HFFc6 (cell line): ENCODE data around the gene CDH22. TPM values are rescaled to one million over a fixed set of nuclear protein-coding genes. Genes with fewer than 3 reads are reported as not detected.

Experiments
- DNase-seq: peaks from one replicate; pipeline ENCODE4 v3.0.0-alpha.2; 2018
- H3K27ac Mint-ChIP-seq: 2 replicates; pipeline ENCODE4 v1.8.0; 2020; ENCODE audit warnings: mild to moderate bottlenecking, mixed read lengths
- H3K27me3 Mint-ChIP-seq: 2 replicates; pipeline ENCODE4 v1.8.0; 2021; ENCODE audit warnings: mild to moderate bottlenecking, moderate library complexity, mixed read lengths; ENCODE audit not compliant: insufficient read depth
- H3K36me3 Mint-ChIP-seq: 2 replicates; pipeline ENCODE4 v1.8.0; 2021; ENCODE audit warnings: low read depth, mixed read lengths
- H3K4me1 Mint-ChIP-seq: 2 replicates; pipeline ENCODE4 v1.8.0; 2020; ENCODE audit warnings: low read depth, mixed read lengths
- H3K4me3 Mint-ChIP-seq: 2 replicates; pipeline ENCODE4 v1.8.0; 2020; ENCODE audit warnings: mild to moderate bottlenecking, moderate library complexity, mixed read lengths
- H3K9me3 Mint-ChIP-seq: 2 replicates; pipeline ENCODE4 v1.8.0; 2020; ENCODE audit warnings: mild to moderate bottlenecking, mixed read lengths
- total RNA-seq, 6 experiments: library from RNA; stranded (reverse); fragmentation: NEBNext Ultra II Directional; extraction: Animal tissue kit (Norgen Biotek cat#: 25700); gene quantifications; 2 replicates in 1 of 6; 3 replicates in 5 of 6; pipeline ENCODE4 v1.2.3, GENCODE V29; 2021
- TF ChIP-seq, protein P1 (sequence below): fragments of 200-600 bp; sonication (generic); IDR thresholded peaks from 2 replicates; pipeline ENCODE4 v1.5.0; 2021; ENCODE audit warnings: antibody characterized with exemption, mild to moderate bottlenecking

CDH22 gene
- total RNA-seq, 6 experiments from 2014 or later = not detected

DNA sequence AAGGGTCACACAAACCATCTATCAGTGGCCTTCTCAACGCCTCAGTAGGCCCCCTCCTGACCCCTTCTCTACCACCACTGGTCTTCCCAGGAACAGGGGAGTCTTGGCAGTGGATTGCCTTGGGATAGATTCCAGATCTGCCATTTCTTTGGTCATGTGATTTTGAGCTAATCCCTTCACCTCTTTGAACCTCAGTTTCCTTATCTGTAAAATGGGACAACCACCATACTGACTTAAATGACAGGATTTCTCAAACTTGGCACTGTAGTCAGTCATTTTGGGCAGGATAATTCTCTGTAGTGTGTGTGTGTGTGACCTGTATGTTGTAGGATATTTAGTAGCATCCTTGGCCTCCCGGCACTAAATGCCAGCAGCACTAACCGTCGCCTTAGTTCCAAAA lies 89.1 kb downstream of the CDH22 start:
- Mint-ChIP-seq H3K36me3 (no peaks in the 10 kb centered on the region), H3K9me3 (no peaks in the 10 kb centered on the region), H3K4me1 (peaks cover 14% of the 10 kb centered on the region)

DNA sequence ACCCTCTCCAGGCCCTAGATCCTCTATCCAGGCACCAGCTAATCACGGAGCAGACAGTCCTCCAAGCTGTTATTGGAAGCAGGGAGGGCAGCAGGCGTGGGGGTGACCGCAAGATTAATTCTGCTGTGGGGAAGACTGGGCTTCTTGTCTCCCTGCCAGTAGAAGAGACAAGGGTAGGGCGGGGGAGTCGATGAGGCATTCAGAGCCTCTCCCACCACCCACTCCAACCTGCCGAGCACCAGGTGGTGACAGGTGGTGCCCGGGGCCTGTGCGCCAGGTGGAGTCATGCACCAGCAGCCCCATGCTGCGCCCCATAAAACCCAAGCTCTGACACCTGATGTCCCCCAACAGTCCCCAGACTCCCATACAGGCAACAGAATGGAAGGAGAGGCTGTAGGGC lies 89.6 kb downstream of the CDH22 start:
- TF ChIP-seq, protein P1, sequence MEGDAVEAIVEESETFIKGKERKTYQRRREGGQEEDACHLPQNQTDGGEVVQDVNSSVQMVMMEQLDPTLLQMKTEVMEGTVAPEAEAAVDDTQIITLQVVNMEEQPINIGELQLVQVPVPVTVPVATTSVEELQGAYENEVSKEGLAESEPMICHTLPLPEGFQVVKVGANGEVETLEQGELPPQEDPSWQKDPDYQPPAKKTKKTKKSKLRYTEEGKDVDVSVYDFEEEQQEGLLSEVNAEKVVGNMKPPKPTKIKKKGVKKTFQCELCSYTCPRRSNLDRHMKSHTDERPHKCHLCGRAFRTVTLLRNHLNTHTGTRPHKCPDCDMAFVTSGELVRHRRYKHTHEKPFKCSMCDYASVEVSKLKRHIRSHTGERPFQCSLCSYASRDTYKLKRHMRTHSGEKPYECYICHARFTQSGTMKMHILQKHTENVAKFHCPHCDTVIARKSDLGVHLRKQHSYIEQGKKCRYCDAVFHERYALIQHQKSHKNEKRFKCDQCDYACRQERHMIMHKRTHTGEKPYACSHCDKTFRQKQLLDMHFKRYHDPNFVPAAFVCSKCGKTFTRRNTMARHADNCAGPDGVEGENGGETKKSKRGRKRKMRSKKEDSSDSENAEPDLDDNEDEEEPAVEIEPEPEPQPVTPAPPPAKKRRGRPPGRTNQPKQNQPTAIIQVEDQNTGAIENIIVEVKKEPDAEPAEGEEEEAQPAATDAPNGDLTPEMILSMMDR = no peak
- no peak overlapping the region for H3K4me3 Mint-ChIP-seq
- no peak for DNase-seq

More for the DNA sequence above, 89.1 kb downstream of the CDH22 start:
- H3K27me3 Mint-ChIP-seq = peaks cover 17% of the 10 kb centered on the region
- TF ChIP-seq, protein P1 = no peak
- H3K4me3 Mint-ChIP-seq = no peak overlapping the region
- H3K27ac Mint-ChIP-seq = no peak overlapping the region
- no peak for DNase-seq

DNA sequence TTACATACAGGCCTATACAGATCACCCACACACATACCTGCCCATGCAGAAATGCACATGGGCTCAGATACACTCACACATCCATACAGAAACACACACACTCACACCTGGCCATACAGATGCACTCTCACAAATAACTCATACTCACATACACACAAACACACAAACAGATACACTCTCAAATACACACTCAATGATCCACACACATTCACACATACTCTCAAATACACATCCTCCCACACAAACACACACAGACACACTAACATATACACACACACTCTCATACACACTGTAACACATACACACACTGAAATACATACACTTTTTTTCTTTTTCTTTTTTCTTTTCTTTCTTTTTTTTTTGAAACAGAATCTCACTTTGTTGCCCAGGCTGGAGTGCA lies 90.7 kb downstream of the CDH22 start:
- Mint-ChIP-seq H3K9me3 (no peaks in the 10 kb centered on the region), H3K4me1 (peaks cover 14% of the 10 kb centered on the region)

More for the DNA sequence above, 89.6 kb downstream of the CDH22 start:
- H3K36me3 Mint-ChIP-seq = no peaks in the 10 kb centered on the region
- peaks cover 17% of the 10 kb centered on the region for H3K27me3 Mint-ChIP-seq
- peaks cover 14% of the 10 kb centered on the region for H3K4me1 Mint-ChIP-seq
- no peaks in the 10 kb centered on the region for H3K9me3 Mint-ChIP-seq
- no peak overlapping the region for H3K27ac Mint-ChIP-seq

DNA sequence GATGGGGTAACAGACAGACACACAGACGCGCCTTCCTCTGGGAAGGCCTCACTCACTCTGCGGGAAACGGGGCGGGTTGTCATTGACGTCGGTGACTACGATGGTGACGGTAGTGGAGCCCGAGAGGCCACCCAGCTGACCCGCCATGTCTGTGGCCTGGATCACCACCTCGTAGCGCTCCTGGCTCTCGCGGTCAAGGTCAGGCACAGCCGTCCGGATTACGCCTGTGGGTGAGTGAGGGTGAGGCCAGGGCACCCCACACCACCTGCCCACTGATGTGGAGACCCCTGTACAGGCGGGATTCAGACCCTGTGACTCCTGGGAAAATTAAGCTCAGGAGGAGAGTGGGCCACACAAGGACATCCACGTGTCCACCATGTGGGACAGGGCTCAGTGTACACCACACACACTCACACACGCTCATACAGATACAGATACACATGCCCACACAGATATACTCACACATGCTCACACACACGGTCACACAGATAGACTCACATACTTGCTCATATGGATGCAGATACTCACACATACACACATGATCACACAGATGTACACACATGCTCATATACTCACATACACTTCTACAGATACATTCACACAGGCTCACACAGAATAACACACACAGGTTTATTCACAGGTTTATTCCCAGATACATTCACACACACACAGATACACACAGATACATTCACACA lies 91.4 kb downstream of the CDH22 start:
- no peak overlapping the region for H3K27ac Mint-ChIP-seq
- DNase-seq = no peak
- peaks cover 18% of the 10 kb centered on the region for H3K27me3 Mint-ChIP-seq
- H3K36me3 Mint-ChIP-seq = no peaks in the 10 kb centered on the region
- H3K4me1 Mint-ChIP-seq = peaks cover 14% of the 10 kb centered on the region
- H3K4me3 Mint-ChIP-seq = no peak overlapping the region
- TF ChIP-seq, protein P1 = no peak
- no peaks in the 10 kb centered on the region for H3K9me3 Mint-ChIP-seq

More for the DNA sequence above, 90.7 kb downstream of the CDH22 start:
- Mint-ChIP-seq H3K27ac (no peak overlapping the region), H3K27me3 (peaks cover 14% of the 10 kb centered on the region), H3K36me3 (no peaks in the 10 kb centered on the region), H3K4me3 (no peak overlapping the region)
- TF ChIP-seq, protein P1 = no peak
- no peak for DNase-seq

DNA sequence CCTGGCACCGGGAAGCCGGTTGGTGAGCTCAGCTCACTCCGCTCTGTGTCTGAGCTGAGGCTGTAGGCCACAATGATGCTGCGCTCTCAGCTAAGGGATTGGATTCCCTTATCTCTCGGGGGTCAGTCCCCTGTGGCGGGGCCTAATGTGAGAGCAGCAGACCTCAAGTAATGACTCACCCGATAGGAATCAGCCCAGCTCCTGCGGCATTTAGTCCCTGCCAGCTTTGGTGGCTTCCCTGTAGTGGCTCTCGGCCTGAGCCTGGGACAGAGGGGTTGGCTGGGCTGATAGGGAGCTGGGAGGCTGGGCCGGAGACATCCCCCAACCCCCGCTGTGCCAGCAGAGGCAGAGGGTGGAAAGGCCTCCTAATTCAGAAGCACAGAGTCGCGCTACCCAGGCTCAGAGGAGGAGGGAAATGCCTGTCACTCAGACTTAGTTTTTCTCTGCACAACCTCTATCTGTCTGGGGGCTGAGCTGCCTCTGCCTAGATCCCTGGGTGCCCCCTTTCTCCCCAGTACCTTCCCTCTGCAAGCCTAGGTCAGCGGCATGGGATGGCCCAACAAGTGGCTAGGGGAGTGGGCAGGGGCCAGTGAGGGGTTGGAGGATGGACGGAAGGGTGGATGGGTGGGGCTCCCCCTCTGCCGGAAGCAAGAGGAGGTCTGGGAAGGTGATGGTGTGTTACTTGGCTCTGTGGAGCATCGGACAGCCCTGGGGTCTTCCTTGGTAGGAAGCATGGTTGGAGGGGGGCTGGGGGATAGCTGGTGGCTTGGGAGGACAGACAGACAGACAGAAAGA lies 92.2 kb downstream of the CDH22 start:
- H3K4me3 Mint-ChIP-seq = no peak overlapping the region
- TF ChIP-seq, protein P1 = no peak
- H3K27me3 Mint-ChIP-seq = peaks cover 22% of the 10 kb centered on the region
- no peaks in the 10 kb centered on the region for H3K36me3 Mint-ChIP-seq
- peaks cover 14% of the 10 kb centered on the region for H3K4me1 Mint-ChIP-seq
- peak; percentile 36 for DNase-seq
- no peaks in the 10 kb centered on the region for H3K9me3 Mint-ChIP-seq
- H3K27ac Mint-ChIP-seq = no peak overlapping the region
